Epidermal melanocyte (primary cell): ENCODE measurements around the gene TSHZ2.
"Not testable (repeated sequence)": the region's sequence is repeated elsewhere in the genome, so short reads cannot be mapped to it uniquely, and the experiment has no call there.

Experiments
- DNase-seq: peaks from one replicate; pipeline ENCODE4 v3.0.0; 2011; ENCODE audit warnings: low spot score; ENCODE audit not compliant: insufficient read length

Gene TSHZ2

DNA sequence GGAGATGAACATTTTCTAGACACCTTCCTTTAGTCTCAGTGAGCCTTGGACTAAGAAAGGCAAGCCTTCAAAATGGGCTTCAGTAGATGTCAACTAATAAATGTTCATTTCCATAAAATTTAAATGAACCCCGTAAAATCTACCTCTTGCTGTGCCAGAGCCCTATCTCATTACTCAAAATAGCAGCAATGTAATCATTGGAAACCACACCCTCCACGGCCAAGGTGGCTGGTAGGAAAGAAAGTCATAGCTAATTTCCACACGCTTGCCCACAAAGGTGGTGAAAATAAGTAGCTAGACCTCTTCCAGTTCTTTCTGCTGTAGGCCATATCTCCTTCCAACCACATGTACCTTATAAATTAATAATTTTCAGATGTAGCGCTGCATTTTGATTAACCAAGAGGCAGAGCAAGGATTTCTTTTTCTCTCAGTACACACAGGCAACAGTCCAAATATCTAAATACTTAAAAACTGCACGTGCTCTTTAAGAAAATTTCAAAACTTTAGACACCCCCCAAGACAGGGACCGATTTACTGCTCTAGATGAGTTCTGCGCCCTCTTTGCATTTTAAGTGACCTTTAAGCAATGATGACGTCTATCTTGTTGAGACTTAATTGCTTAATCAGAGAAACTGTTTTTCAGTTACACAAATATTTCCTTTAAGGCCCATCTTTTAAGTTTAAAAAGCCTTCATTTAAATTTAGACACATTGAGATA is 330.7 kb downstream of the TSHZ2 start:
- DNase-seq = no peak

DNA sequence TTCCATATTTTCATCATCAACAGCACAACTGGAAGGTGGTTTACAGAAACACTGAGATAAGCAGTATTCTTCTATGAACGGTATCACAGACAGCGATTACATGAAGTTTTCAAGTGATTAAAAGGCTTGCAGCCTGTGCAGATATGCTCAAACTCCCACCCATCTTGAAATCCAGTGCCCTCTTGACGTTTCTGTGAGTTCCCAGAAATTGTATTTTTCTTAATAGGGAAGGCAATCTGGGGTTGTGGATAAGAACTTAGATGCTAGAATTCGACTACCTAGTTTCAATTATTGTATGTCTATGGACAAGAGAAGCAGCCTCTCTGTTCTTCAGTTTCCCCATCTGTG is 331.2 kb downstream of the TSHZ2 start:
- DNase-seq = no peak

DNA sequence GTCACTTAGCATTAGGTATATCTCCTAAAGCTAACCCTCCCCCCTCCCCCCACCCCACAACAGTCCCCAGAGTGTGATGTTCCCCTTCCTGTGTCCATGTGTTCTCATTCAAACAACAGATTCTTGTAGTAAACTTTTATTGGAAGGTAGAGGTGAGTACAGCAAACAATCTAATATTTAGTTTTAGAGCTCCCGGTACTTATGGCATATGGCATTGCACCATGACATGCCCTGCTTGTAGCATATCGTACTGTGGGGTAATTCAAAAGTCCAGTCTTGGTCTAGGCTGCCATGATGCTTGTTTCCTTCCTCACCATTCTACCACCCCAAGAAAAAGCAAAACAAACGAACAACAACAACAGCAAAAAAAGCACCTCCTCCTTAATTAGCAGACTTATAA is 332.0 kb downstream of the TSHZ2 start:
- DNase-seq = no peak

DNA sequence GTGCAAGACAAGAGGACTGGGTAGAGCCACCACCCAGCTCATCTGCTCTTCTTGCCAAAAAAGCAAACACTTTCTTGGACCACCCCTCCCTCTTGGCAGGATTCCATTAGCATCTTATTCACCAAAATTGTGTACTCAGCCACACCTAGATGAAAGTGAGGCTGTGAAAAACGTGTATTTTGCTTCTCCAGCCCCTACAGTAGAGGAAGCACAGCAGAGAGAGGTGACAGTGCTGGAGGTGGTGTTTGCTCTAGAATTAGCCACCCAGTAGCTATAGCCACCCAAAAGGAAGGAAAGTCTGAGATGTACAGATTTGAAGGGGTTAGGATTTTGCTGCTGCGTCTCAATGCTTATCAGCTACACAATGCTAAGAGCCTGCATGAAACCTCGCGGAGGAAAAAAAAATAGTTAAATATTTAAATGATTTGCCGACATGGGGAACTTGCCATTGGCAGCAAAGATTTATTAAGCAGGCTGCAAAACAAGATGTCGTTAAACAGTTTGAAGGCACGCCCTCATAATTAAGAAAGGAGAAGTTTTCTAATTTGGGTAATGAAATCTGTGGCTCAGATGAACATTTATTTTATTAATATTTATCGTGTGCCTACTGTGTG is 334.1 kb downstream of the TSHZ2 start:
- DNase-seq = no peak

DNA sequence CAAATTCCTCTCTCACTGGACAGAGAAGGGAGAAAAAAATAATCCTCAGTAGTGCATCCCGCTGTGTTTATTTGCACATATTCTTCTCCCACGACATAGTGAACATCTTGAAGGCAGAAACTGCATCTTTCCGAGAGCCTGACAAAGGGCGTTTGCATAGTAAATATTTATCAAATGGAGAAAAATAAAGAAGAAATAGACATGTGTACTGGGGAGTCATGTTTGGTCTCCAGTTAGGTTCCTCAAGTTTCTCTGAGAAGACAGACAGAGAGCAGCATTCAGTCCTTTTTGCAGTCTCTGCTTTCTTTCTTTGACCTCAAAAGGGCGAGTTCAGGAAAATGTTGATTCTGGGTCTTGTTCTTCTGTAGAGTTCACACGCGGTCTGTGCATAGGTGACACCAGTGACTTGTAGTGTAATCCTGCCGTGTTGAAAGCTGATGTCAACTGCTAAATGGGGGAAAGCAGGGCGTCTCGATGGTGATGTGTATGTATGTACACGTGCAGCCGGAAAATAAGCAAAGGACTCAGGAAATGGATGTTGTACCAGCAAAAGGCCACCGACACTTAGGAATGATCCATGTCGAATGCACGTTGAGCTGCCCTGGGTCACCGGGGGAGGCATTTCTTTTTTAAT is 335.9 kb downstream of the TSHZ2 start:
- no peak for DNase-seq

DNA sequence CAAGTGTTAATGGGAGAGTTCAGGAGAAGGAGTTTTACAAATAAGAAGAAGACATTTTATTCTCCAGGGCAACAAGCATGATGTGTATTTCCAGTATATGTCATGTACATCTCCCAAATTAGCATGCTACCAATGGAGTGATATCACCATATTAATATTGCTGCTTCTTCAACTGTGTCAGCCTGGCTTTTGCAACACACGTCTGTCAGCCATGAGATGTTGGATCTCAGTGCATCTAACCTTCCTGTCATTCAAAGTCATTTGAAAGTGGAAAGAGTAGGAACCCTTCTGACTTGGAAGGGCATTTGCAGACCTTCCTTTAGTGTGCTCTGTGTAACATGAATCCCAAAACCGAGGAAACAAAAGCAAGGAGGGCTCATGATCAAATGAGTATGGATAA is 337.4 kb downstream of the TSHZ2 start:
- DNase-seq = no peak

DNA sequence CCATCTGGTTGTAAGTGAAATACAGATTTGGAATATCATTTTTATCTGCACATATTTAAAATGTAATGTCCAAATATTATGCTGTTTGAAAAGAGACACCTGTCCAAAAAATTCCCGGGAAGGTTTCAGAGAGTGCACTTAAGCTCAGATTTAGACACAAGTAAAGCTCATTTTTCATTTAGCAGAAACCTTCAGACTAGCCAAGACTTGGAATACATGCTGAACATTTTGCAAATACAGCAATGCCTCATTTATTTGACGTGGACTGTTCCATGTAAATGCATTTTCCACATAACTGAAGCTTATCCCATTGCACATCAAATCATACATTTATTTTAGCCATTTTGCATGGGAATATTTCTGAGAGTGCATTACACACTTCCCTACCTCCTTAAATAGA is 340.8 kb downstream of the TSHZ2 start:
- no peak for DNase-seq

DNA sequence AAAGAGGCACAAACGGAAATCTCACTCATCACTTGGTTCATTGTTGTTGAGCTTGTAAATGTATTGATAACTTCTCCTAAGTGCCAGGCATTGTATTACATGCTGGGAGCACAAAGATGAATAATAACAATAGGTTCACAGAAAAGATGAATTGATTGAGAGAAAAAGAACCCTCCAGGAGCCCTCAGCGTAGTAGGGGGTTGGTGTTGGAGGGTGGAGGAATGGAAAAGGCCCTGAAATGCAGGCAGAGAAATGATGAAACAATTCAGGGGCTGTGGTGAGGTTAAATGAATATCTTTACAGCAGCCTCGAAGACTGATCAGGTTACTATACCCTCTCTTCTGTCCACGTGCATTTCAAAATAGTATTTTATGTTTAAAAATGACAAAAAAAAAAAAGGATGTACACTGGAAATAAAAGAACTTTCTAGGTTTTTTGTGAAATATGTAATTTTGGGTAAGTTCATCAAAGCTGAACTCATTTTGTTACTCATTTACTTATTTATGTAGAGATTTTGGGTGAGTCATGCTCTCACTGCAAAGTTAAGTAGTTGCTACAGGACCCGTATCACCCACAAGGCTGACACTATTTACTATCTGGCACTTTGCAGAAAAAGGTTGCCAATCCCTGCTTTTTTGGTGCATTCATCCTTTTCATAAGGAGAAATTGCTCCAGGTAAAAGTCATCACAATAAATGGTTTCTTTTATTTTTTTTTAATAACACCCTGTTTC is 344.2 kb downstream of the TSHZ2 start:
- DNase-seq = no peak

DNA sequence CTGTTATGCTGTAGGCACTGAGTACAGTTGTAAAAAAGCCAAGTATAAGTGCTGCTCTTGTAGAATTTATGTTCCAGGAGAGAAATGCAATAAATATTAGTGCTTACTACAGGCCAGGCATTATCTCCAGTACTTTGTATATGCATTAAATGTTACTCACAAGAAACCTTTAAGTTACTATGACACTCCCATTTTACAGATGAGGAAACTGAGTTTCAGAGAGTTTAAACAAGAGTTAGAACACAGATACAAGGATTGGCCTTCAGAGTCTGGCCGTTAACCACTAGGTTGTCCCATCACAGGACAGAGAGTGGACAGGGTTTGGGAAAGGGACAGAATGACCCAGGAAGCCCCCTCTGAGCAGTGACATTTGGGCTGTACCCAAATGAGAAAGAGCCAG is 347.0 kb downstream of the TSHZ2 start:
- DNase-seq = no peak

DNA sequence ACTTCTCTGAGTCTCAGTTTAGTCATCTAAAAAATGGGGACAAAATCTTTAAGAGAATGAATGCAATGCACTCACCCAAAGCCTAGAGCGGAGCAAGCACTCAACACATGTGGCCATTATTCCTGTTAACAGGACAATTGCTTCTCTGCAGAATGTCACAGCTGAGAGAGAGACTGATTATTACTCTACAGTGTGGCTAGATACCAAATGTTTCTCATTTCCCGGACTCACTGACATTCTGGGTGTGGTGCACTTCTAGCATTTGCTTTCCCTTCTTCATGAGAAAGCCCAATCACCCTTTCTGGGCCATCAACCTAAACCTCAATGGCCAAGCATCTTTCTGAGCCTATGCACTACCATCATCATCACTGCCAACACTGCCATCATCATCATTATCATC is 347.6 kb downstream of the TSHZ2 start:
- no peak for DNase-seq

DNA sequence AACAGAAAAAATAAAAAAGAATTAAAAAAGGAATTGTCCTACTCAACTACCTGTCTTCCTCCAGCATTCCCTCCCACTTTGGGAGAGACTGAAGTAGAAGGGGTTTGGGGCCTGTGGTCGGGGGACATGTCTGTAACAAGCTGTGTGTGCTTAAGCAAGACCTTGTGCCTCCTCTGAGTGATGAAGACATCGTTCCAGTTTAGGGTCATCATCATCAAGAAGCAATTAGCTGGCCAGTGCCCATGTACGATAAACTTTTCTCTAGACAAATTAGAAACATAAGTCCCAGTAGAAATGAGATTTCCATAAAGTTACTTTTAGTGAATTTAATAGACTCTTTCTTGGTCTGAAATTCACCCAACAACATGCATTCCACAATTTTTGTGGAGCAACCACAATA is 348.5 kb downstream of the TSHZ2 start:
- DNase-seq = no peak

DNA sequence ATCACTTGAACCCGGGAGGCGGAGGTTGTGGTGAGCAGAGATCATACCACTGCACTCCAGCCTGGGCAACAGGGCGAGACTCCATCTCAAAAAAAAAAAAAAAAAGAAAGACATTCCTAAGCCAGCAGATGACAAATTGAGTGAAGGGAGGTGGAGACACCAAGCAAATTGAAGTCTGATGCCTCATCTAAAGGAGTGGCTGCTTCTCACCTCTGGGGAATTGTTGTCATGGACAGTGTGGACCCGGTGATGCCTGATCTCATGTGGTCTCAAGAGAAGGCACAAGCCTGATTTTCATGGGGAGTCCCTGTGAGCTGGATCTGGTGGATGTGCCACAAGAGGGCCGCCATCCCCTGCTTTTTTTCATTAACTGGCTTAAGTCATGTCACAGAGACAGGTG is 349.4 kb downstream of the TSHZ2 start:
- DNase-seq = no peak

DNA sequence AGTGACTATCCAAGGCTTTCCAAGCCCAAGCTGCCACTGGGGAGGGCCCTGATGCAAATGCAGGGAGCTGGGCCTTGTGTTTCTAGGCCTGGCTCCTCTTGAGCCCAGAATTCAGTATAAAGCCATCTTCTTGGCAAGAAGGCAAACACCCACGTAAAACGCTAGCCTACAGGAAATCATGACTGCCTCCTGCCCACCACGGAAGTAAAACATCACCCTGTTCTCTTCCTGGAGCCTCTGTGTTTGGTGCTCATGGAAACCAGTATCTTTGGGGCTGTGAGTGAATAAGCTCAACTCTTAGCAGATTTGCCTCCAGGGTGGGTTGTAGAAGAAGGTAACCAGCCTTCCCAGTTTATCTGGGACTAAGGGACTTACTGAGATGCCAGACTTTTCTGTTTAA is 350.5 kb downstream of the TSHZ2 start:
- no peak for DNase-seq

DNA sequence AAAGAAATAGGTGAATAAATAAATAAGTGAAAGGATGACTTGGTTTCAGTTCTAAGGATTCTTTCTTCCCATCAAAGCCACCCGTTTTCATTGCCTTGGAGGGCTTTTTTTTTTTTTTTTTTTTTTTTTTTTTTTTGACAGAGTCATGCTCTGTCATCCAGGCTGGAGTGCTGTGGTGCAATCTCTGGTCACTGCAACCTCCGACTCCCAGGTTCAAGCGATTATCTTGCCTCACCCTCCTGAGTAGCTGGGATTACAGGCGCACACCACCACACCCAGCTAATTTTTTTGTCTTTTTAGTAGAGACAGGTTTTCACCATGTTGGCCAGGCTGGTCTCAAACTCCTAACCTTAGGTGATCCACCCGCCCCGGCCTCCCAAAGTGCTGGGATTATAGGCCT is 351.3 kb downstream of the TSHZ2 start:
- DNase-seq = not testable (repeated sequence)

DNA sequence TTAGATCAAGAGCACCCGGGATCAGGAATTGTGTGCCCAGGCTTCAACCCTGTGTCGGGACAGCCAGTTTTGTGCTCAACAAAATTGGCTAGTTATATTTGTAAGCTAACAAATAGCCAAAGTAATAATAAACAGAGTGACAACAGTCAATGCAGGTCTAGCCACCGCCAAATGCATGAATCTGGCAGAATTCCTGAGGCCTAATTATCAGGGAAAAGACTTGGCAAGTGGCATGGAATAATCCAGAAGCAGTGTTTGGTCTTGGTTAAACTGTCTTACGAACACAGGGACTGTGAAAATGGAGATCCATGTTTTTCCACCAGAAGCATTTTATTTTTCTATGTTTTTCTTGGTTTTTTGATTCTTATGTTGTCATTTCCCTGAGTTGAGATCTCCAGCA is 352.7 kb downstream of the TSHZ2 start:
- DNase-seq = no peak

DNA sequence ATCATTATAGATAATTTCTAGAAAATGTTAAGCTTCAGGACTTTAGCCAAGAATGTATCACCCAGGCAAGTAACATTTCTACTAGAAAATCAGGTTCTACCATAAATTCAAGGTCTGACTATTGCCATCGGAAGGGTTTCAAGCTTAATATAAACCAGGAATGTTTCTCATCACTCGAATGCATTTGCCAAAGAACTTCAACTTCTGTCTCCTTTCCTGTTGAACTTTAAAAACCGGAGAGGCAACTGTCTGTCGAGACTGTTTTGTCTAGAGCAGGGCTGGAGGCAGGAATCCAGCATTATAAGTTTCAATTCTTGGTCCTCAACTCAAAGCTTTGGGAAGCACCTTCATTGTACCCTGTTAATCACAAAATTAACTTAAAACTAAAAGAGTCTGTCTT is 356.8 kb downstream of the TSHZ2 start:
- DNase-seq = no peak

DNA sequence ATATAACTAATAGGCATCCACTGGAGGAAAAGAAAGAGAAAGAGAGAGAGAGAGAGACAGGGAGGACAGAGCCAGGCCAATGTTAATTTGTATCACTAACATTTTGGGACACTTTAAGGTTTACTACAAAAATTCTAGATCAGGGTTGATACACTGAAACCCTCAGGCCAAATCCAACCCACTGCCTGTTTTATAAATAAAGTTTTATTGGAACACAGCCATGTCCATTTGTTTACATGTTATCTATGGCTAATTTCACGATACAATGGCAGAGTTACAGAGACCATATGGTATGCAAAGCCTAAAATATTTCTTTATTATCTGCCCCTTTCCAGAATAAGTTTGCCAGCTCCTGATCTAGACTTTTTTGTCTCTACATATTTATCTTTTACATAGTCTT is 357.6 kb downstream of the TSHZ2 start:
- no peak for DNase-seq

DNA sequence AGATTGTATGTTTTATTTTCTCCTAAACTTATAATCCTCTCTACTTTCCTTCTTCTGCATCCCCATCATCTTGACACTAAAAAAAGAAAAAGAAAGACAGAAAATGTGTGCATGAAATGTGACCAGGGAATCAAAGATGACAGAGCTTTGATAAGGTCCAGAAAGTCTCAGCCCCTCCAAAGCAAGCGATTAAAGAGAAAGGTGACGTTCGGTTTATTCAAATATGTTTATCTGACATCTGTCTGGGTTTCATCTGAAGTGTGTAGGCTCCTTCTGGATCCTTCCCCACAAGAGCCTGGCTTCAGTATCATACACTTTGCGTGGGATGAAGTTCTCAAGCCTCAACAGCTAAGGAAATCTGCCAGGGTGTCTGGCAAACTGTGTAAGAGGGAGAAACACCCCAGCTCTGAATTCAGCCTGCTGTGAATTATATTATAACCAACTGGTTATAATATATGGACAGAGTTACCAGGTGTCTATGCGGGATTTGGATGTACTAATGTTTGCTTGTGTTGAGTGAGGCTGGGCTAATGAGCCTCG is 358.5 kb downstream of the TSHZ2 start:
- no peak for DNase-seq

DNA sequence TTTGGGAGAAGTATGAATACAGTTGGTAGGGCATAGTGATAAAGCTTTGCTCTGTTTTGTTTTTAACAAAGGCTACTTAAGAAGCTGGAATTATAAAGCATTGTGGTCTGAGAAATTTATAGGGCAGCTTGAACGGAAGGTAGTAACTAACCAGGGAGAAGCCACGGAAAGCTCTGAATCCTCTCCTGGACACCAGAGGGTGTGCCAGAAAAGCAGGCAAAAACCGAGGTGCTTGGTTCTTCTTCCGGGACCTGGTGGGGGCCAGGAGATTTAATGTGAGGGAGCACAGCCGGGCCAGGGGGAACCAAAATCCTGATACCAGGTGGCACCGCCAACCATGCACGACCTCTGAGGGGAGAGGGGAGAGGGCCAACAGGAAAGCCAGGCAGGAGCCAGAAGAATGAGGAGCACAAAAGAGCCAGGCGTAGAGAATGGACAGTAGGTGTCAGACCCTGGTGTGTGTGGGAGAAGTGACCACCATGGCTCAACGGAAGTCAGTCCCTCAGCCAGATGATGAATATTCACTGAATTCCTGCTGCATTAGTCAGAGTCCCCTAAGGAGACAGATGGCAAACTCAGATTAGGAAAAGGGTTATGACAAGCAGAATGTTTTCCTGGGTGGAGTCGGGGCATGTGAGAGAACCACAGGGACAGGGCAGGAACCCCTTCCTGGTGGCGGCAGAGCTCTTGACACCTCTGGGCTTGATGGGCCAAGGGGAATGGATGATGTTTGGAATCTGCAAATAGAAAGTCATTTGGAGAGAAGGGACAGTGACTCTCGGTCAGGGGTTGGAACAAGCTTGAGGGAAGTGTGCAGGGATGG is 359.2 kb downstream of the TSHZ2 start:
- no peak for DNase-seq

DNA sequence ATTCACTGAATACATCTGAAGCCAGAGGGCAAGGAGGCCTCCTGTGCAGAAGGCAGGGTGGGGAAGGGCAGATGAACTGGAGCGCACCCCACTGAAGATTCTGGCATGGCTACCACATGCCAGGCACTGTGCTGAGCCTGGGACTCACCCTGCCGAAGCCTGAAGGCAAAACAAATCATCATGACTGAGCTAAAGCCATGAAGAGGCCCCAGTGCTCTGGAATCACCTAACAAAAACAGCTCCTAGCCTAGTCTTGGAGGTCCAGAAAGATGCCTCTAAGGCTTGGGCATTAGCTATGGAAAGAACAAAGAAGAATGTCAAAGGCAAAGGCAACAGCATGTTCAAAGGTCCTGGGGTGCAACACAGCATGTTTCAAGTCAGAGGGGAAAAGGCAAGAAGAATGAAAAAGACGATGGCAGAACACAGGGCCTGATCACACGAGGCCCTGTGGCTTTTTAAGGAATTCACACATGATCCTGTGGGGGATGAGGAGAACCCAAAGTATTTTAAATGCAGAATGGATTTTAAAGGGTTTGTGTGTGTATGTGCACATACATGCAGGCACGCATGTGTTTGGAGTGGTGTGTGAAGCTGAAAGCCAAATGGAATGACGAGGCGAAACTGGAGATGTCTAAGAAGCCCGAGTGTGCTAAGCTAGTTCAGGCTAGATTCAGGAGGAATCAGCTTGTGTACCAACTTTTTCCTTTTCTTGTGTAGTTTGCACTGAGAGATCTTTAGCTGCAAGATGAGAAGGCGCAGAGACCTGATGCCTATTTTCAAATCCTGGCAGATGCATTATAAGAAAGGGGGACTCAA is 360.1 kb downstream of the TSHZ2 start:
- no peak for DNase-seq
